OCI-M1 (cell line): ENCODE measurements around the gene INSIG1.

Experiments
- DNase-seq: peaks from one replicate; lab custom pipeline; 2025; lab: John Stamatoyannopoulos, UW

The INSIG1 gene

DNA sequence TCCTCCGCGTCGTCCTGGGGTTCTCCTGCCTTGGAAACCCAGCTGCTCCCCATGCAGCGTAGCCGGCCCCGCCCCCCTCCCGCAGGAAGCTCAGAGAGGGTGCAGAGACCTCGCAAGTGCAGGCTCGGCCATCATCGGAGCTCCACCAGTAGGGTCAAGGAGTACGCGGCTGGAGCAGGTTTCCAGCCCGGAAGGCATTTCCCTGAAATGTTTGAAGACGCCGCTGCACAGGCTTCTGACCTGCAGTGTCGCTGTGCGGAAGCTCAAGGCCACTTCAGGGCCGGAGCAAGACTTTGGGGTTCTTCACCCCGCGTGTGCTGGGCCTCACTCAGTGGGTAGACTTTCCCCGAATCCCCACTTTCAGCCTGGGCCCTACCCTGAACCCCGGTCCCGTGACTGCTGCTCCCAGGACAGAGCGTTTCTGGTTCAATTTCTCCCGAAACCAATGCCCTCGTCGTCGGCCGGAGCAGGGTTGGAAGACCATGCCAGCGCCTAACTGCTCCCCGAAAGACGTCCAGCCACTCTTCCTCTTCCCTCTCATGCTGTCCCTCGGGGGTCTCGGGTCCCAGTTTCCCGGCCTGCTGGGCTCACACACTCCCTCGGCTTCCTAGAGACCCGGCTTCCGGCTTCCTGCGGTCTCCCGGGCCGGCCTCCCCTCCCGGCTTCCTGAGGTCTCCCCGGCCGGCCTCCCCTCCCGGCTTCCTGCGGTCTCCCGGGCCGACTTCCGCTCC, 52.1 kb downstream of the INSIG1 start:
- DNase-seq = no peak

- no peak for DNase-seq
Observed at GRCh38 chr7:155351120-155351870, 53.6 kb downstream of the INSIG1 start.

DNA sequence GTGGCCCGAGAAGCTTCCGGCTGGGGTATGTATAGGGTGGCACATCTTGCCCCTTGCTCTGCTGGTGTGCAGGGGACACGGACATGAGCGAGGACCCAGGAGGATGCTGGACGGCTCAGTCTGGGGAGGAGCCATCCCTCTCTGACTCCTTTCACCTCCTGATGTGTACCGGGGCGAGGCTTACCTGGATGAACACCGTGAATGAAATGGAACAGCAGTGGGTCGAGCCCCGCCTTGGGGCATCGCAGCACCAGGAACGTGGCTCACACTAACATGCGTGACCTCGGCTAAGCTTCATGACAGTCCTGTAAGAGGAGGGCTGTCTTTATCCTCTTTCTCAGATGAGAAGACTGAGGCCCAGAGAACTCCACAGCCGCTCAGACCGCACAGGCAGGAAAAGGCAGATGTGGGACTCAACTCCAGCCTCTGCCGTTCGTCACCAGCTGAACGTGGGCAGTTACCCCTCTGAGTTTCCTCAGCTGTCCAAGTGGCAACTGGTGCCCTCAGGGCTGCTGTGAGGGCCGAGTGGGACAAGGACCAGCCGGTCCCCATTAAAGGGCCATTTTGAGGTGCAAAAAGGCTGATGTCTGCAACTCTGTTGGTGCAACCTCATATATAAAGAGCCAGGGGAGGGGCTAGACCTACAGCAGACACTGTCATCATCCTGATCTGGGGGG, 54.5 kb downstream of the INSIG1 start:
- DNase-seq = no peak

- no peak for DNase-seq
Observed at GRCh38 chr7:155352753-155353115, 55.1 kb downstream of the INSIG1 start.

DNA sequence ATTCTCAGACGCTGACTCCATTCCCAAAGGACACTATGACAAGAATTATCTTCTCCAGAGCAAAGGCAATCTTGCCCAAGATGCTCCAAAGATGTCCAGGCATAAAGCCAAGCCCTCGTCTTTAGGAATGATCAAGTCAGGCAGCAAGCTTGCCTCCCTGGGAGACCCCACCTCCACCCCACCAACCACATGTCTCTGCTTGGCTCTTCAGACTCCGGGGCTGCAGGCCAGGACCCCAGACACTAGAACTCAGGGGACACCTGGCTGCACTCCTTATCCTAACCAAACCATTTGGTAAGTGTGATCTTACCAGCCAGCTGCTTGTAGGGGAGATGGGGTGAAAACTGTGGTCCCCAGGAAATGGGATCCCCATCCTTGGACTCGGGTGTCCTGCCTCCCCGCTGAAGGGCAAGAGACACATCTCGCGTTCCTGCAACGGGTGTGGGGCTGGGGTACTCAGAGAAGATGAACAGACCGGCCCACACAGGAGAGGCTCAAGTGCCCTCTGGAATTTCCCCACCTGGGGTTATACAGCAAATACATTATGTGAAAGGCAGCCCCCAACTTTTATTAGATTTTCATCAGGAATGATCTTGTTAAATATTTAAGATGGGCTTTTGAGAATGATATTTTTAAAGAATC, 55.7 kb downstream of the INSIG1 start:
- DNase-seq = no peak

DNA sequence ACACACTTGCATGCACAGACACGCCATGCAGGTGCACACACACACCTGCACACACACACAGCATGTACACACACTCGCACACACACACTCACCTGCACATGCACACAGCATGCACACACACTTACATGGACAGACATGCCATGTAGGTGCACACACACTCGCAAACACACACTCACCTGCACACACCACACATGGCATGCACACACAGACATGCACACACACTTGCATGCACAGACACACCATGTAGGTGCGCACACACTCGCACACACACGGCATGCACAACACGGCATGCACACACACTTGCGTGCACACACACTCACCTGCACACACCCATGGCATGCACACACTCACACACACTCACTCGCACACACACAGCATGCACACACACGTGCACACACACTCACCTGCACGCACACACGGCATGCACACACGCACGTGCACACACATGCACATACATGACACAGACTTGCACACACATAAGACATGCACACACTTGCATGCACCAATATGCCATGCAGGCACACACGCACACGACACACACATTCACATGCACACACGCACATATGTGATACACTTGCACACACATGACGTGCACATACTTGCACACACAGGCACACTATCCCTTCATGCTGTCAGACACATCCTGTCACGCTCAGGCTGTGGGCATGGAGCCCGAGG, 56.8 kb downstream of the INSIG1 start:
- no peak for DNase-seq

- no peak for DNase-seq
Observed at GRCh38 chr7:155355176-155355575, 57.5 kb downstream of the INSIG1 start.

- no peak for DNase-seq
Observed at GRCh38 chr7:155355745-155356144, 58.1 kb downstream of the INSIG1 start.

DNA sequence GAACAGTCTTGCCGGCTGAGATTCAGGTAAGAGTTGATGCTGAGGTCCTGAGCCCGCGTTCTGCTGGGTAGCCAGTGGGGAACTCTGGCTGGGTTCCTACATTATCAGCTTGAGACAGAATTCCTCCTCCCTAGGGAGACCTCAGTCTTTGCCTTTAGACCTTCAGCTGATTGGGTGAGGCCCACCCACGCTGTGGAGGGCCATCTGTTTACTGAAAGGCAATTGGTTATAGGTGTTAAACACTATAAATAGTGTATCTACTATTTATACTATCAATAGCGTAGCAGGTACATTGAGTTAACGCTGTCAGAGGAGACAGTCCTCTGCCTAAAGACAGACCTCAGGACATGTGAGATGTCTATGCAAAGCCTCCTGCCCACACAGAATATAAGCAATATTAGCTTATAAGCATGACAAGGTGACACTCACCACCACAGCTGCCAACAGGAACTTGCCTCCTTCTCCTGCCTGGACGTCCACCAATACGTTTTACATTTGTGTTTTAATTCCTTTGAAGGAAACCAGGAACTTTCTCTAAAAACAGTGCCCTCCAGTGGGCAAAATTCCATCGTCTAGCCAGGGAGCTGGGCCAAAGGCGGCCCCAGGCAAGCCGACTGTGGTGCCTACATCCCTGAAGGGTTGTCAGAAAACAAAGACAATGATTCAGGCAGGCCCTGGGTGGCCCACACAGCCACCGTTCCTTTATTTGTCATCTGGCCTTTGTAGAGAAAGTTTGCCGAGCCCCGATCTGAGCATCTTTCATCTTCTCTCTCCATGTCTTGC, 58.8 kb downstream of the INSIG1 start:
- peak; percentile 13 for DNase-seq

GRCh38 chr7:155357573-155358041, 59.9 kb downstream of the INSIG1 start:
- no peak for DNase-seq

GRCh38 chr7:155358066-155358947, 60.6 kb downstream of the INSIG1 start:
- DNase-seq = no peak

GRCh38 chr7:155358948-155359712, 61.5 kb downstream of the INSIG1 start:
- DNase-seq = no peak
